Smooth muscle cell (in vitro differentiated cells): Measurements from ENCODE around the gene TRAPPC2L. TPM values are rescaled to one million over a fixed set of nuclear protein-coding genes. Genes with fewer than 3 reads are reported as not detected.

Source experiments
- DNase-seq: peaks from one replicate; lab custom pipeline; 2025; ENCODE audit not compliant: unreplicated experiment; lab: John Stamatoyannopoulos, UW
- H2AFZ ChIP-seq: fragments of 200-600 bp; sonication (generic); 2 replicates; pipeline ENCODE4 v1.6.0; 2016; ENCODE audit warnings: antibody characterized with exemption, low read depth, mild to moderate bottlenecking
- H3F3A ChIP-seq: fragments of 200-600 bp; sonication (generic); 2 replicates; pipeline ENCODE4 v1.6.0; 2017; ENCODE audit warnings: antibody characterized with exemption, low read depth
- H3K27ac ChIP-seq: fragments of 200-600 bp; sonication (generic); 2 replicates; pipeline ENCODE4 v1.5.1; 2016; ENCODE audit warnings: low read depth, mild to moderate bottlenecking
- H3K27me3 ChIP-seq: fragments of 200-600 bp; sonication (generic); 2 replicates; pipeline ENCODE4 v1.6.1; 2016; ENCODE audit warnings: low read depth, mild to moderate bottlenecking
- H3K36me3 ChIP-seq: fragments of 200-600 bp; sonication (generic); 2 replicates; pipeline ENCODE4 v1.5.1; 2016; ENCODE audit warnings: low read depth
- H3K4me1 ChIP-seq: fragments of 200-600 bp; sonication (generic); 2 replicates; pipeline ENCODE4 v1.5.1; 2016; ENCODE audit warnings: low read depth
- H3K4me2 ChIP-seq: fragments of 200-600 bp; sonication (generic); 2 replicates; pipeline ENCODE4 v1.6.0; 2016; ENCODE audit warnings: mild to moderate bottlenecking
- H3K4me3 ChIP-seq: fragments of 200-600 bp; sonication (generic); 2 replicates; pipeline ENCODE4 v1.5.1; 2016; ENCODE audit warnings: mild to moderate bottlenecking
- H3K79me2 ChIP-seq: fragments of 200-600 bp; sonication (generic); 2 replicates; pipeline ENCODE4 v1.6.0; 2016; ENCODE audit warnings: low read depth, mild to moderate bottlenecking
- H3K9ac ChIP-seq: fragments of 200-600 bp; sonication (generic); 2 replicates; pipeline ENCODE4 v1.6.0; 2016; ENCODE audit warnings: low read depth
- H3K9me3 ChIP-seq: fragments of 200-600 bp; sonication (generic); replicated peaks from 2 replicates; pipeline ENCODE4 v1.5.1; 2016; ENCODE audit warnings: low read depth
- H4K20me1 ChIP-seq: fragments of 200-600 bp; sonication (generic); 2 replicates; pipeline ENCODE4 v1.6.0; 2016; ENCODE audit warnings: low read depth
- CTCF ChIP-seq: fragments of 200-600 bp; sonication (generic); IDR thresholded peaks from 2 replicates; pipeline ENCODE4 v1.5.1; 2017; ENCODE audit warnings: borderline replicate concordance, mild to moderate bottlenecking, antibody characterized with exemption; ENCODE audit not compliant: insufficient read depth, poor library complexity, severe bottlenecking
- WGBS: methylation state at CpG from one replicate; pipeline ENCODE4 v1.1.7; 2016; ENCODE audit warnings: low lambda C conversion rate; 5-methylcytosine and 5-hydroxymethylcytosine counted together
- polyA plus RNA-seq: library from polyadenylated mRNA; unstranded; fragments of >200 nt; fragmentation: Nextera tagmentation; extraction: Ambion mirVana; gene quantifications from 2 replicates; pipeline ENCODE4 v1.2.1, GENCODE V29; 2016
- total RNA-seq: library from RNA; depleted of rRNA; stranded (reverse); fragments of >200 nt; gene quantifications from 2 replicates; pipeline ENCODE4 v1.2.3, GENCODE V29; 2014

The TRAPPC2L gene
- total and polyA plus RNA-seq, 2 experiments from 2014 or later: 17.9 to 125 TPM

DNA sequence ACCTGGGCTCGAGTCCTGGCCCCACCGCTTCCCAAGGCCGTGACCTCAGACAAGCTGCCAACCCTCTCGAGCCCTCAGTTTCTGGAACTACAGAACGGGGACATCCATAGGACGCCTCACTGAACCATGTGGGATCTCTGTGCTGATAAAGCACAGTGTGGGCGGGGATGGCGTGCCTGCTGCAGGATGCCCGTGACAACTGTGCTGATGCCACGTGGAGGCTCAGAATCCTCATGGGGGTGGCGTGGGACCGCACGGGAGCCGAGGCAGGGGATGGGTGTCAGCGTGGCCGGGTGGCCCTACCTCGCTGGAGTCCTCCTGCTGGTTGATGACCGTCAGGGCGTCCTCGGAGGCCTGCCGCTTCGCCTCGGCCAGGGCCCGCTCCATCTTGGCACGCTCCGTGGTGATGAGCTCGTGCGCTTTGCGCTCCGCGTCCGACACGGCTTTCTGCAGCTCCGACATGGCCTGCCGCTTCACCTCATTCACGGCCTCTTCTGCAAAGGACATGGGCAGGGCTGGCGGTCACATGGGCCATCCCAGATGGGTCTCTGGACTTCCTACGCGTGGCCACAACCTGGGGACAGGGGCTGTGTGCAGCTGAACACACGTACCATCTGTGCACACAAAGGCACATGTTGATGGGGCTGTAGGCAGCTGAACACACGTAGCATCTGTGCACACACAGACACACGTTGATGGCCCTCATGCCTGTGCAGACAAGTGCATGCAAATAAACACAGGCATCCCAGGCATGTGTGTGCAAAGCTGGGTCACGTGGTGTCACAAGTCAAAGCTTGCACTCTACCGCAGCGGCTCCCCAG, 22.2 kb downstream of the TRAPPC2L start:
- Histone ChIP-seq H3F3A (no peaks in the 10 kb centered on the region), H3K27ac (no peak overlapping the region), H3K27me3 (no peaks in the 10 kb centered on the region), H3K9ac (no peak overlapping the region), H3K9me3 (no peaks in the 10 kb centered on the region), H3K36me3 (no peaks in the 10 kb centered on the region), H3K79me2 (no peaks in the 10 kb centered on the region), H3K4me1 (no peaks in the 10 kb centered on the region), H2AFZ (no peak overlapping the region), H3K4me3 (no peak overlapping the region), H3K4me2 (no peak overlapping the region), H4K20me1 (no peaks in the 10 kb centered on the region)
- TF ChIP-seq CTCF: no peak
- WGBS: 90% methylated on average over 35 of the region's 45 CpGs
- DNase-seq: no peak

GRCh38 chr16:88879788-88880055, 22.8 kb downstream of the TRAPPC2L start:
- WGBS: 90% methylated on average over 6 of the region's 11 CpGs
- H3K27me3 ChIP-seq: no peaks in the 10 kb centered on the region
- no peaks in the 10 kb centered on the region for H3K4me1 ChIP-seq
- H3K9ac ChIP-seq: no peak overlapping the region
- no peak overlapping the region for H3K4me2 ChIP-seq
- H3K9me3 ChIP-seq: no peaks in the 10 kb centered on the region
- no peak for TF ChIP-seq CTCF
- H2AFZ ChIP-seq: no peak overlapping the region
- DNase-seq: no peak
- no peak overlapping the region for H3K27ac ChIP-seq
- H3F3A ChIP-seq: no peaks in the 10 kb centered on the region
- H3K79me2 ChIP-seq: no peaks in the 10 kb centered on the region
- H4K20me1 ChIP-seq: no peaks in the 10 kb centered on the region
- no peaks in the 10 kb centered on the region for H3K36me3 ChIP-seq
- no peak overlapping the region for H3K4me3 ChIP-seq

DNA sequence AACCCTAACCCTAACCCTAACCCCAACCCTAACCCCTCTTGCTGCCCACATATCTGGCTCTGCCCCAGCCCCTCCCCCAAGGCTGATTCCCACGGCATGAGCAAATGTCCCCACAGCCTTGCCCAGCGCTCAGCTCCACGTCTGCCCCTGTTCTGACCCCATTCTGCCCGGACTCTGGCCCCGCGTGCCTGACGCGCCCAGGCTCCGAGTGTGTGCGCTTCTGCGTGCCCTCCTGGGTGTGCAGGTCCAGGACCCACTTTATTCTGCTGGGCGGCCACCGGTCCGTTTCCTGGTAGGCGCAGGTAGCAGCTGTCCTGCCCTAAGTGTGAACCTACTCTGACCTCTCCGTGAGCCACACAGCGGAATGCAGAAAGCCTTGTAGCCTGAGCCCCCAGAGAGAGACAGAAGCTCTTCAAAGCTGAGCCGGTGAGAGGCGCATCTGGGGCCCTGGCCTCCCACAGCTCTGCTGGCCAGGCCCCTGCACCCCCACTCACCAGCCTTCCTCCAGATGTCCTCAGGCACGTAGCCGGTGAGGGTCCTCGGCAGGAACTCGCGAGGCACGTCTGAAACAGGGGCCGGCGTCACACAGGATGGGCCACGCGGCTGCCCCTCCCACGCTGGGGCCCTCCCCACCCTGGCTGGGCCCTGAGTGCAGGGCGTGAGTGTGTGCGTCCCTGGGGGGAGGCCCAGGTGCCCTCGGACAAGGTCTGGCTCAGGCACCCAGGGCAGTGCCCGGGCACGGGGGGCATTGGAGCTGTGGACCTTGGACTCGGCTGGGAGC, 23.5 kb downstream of the TRAPPC2L start:
- Histone ChIP-seq H3K4me3 (no peak overlapping the region), H2AFZ (no peak overlapping the region), H3K4me1 (no peaks in the 10 kb centered on the region), H3K9me3 (no peaks in the 10 kb centered on the region), H3K36me3 (no peaks in the 10 kb centered on the region), H3K9ac (no peak overlapping the region), H4K20me1 (no peaks in the 10 kb centered on the region), H3F3A (no peaks in the 10 kb centered on the region), H3K27ac (no peak overlapping the region), H3K27me3 (no peaks in the 10 kb centered on the region), H3K79me2 (no peaks in the 10 kb centered on the region), H3K4me2 (no peak overlapping the region)
- no peak for TF ChIP-seq CTCF
- DNase-seq: no peak
- WGBS: 91% methylated on average over 34 of the region's 36 CpGs
